Measurements from ENCODE around the gene MAL. TPM values are rescaled to one million over a fixed set of nuclear protein-coding genes. Genes with fewer than 3 reads are reported as not detected.
"Not testable (repeated sequence)": the region's sequence is repeated elsewhere in the genome, so short reads cannot be mapped to it uniquely, and the experiment has no call there.

Gene MAL
- total RNA-seq, 1 experiment from 2014 or later: not detected

DNA sequence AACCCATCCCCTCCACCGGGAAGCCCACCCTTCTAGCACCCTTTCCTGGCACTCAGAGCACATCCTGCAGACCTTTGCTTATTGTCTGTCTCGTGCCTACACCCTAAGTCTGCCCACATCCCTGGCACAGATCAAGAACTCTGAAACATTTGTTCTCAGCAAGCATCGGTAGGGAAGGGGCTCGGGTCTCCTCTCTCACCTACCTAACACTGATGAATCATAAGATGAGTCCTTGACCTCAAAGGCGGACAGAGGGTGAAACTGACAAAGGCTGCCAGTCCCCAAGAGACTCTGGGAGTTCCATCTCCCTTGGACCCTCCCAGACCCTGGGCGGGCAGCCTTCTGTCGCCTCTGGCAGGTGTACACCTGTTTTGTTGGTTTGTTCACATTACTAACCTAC, 9.3 kb downstream of the MAL start:
- H3K36me3 Mint-ChIP-seq (ENCODE audit: insufficient read depth, unreplicated experiment): no peaks in the 10 kb centered on the region
- no TSS peak for BruUV-seq (replicated peaks)
- H3K4me1 Mint-ChIP-seq (ENCODE audit: low read depth, unreplicated experiment): peaks cover 17% of the 10 kb centered on the region
- intact Hi-C loops (cut with micrococcal nuclease; ENCODE audit: unreplicated experiment): no loop called here
- CTCF ChIA-PET: no interaction called here
- TF ChIP-seq, protein P1, sequence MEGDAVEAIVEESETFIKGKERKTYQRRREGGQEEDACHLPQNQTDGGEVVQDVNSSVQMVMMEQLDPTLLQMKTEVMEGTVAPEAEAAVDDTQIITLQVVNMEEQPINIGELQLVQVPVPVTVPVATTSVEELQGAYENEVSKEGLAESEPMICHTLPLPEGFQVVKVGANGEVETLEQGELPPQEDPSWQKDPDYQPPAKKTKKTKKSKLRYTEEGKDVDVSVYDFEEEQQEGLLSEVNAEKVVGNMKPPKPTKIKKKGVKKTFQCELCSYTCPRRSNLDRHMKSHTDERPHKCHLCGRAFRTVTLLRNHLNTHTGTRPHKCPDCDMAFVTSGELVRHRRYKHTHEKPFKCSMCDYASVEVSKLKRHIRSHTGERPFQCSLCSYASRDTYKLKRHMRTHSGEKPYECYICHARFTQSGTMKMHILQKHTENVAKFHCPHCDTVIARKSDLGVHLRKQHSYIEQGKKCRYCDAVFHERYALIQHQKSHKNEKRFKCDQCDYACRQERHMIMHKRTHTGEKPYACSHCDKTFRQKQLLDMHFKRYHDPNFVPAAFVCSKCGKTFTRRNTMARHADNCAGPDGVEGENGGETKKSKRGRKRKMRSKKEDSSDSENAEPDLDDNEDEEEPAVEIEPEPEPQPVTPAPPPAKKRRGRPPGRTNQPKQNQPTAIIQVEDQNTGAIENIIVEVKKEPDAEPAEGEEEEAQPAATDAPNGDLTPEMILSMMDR (IDR thresholded peaks at IDR 0.05; ENCODE audit: unreplicated experiment): no peak
- no peak for DNase-seq
- H3K9me3 Mint-ChIP-seq (ENCODE audit: low read depth, unreplicated experiment): peaks cover 29% of the 10 kb centered on the region
- peaks cover 45% of the 10 kb centered on the region for H3K27me3 Mint-ChIP-seq (ENCODE audit: unreplicated experiment)
- no peak overlapping the region for H3K27ac Mint-ChIP-seq (ENCODE audit: unreplicated experiment)
- H3K4me3 Mint-ChIP-seq (ENCODE audit: low read depth, unreplicated experiment): no peak overlapping the region

- intact Hi-C loops (cut with micrococcal nuclease; ENCODE audit: unreplicated experiment): no loop called here
- Mint-ChIP-seq H3K27me3 (ENCODE audit: unreplicated experiment) (peaks cover 55% of the 10 kb centered on the region), H3K9me3 (ENCODE audit: low read depth, unreplicated experiment) (peaks cover 29% of the 10 kb centered on the region), H3K4me1 (ENCODE audit: low read depth, unreplicated experiment) (peaks cover 8% of the 10 kb centered on the region), H3K36me3 (ENCODE audit: insufficient read depth, unreplicated experiment) (no peaks in the 10 kb centered on the region), H3K27ac (ENCODE audit: unreplicated experiment) (peak overlapping the region; percentile 13), H3K4me3 (ENCODE audit: low read depth, unreplicated experiment) (no peak overlapping the region)
- no peak for DNase-seq
- no TSS peak for BruUV-seq (replicated peaks)
- TF ChIP-seq, protein P1 (IDR thresholded peaks at IDR 0.05; ENCODE audit: unreplicated experiment): no peak
- CTCF ChIA-PET: no interaction called here
Measured at GRCh38 chr2:95036596-95037383, 11.3 kb downstream of the MAL start.

GRCh38 chr2:95037384-95037839, 11.9 kb downstream of the MAL start:
- peaks cover 57% of the 10 kb centered on the region for H3K27me3 Mint-ChIP-seq (ENCODE audit: unreplicated experiment)
- peak overlapping the region; percentile 13 for H3K27ac Mint-ChIP-seq (ENCODE audit: unreplicated experiment)
- peaks cover 8% of the 10 kb centered on the region for H3K4me1 Mint-ChIP-seq (ENCODE audit: low read depth, unreplicated experiment)
- DNase-seq: no peak
- no peak overlapping the region for H3K4me3 Mint-ChIP-seq (ENCODE audit: low read depth, unreplicated experiment)
- no TSS peak for BruUV-seq (replicated peaks)
- H3K36me3 Mint-ChIP-seq (ENCODE audit: insufficient read depth, unreplicated experiment): no peaks in the 10 kb centered on the region
- intact Hi-C loops (cut with micrococcal nuclease; ENCODE audit: unreplicated experiment): no loop called here
- H3K9me3 Mint-ChIP-seq (ENCODE audit: low read depth, unreplicated experiment): peaks cover 29% of the 10 kb centered on the region
- TF ChIP-seq, protein P1 (IDR thresholded peaks at IDR 0.05; ENCODE audit: unreplicated experiment): no peak
- CTCF ChIA-PET: no interaction called here

GRCh38 chr2:95037841-95038585, 12.5 kb downstream of the MAL start:
- peaks cover 29% of the 10 kb centered on the region for H3K9me3 Mint-ChIP-seq (ENCODE audit: low read depth, unreplicated experiment)
- H3K36me3 Mint-ChIP-seq (ENCODE audit: insufficient read depth, unreplicated experiment); H3K4me3 Mint-ChIP-seq (ENCODE audit: low read depth, unreplicated experiment); DNase-seq; intact Hi-C loops (cut with micrococcal nuclease; ENCODE audit: unreplicated experiment); H3K4me1 Mint-ChIP-seq (ENCODE audit: low read depth, unreplicated experiment); BruUV-seq (replicated peaks); CTCF ChIA-PET: not testable (repeated sequence)
- H3K27ac Mint-ChIP-seq (ENCODE audit: unreplicated experiment): peak overlapping the region; percentile 13
- H3K27me3 Mint-ChIP-seq (ENCODE audit: unreplicated experiment): peaks cover 62% of the 10 kb centered on the region

All from Calu3 (cell line).